K562 (cell line): Measurements from ENCODE around the gene CYSTM1. TPM values are rescaled to one million over a fixed set of nuclear protein-coding genes. Genes with fewer than 3 reads are reported as not detected.

Source experiments
- ATAC-seq: fragments of 200-7000 bp; cut with Tn5 transposase; 3 replicates; pipeline ENCODE4 v1.9.1; 2020; ENCODE audit warnings: moderate library complexity
- BruUV-seq: library from RNA; stranded (reverse); fragments of 400-500 nt; replicated peaks from 2 replicates; lab custom pipeline; 2021; lab: Mats Ljungman, UMichigan
- CTCF ChIA-PET: fragments of 300-600 bp; formaldehyde crosslinking; extraction: SDS; loops from one replicate; lab custom pipeline; 2021; ENCODE audit warnings: low intra/inter-chr PET ratio; lab: Yijun Ruan, JAX
- POLR2A ChIA-PET: fragments of 300-600, 350-650 bp; sonication (Branson Sonifier 250); formaldehyde crosslinking; extraction: SDS; loops from one replicate; lab custom pipeline; 2021; ENCODE audit warnings: antibody characterized with exemption, inconsistent platforms; lab: Yijun Ruan, JAX
- DNase-seq, 4 experiments: peaks; one replicate each; pipeline versions ENCODE4 v3.0.0 to v3.0.0-alpha.2; 2011 to 2018; ENCODE audit warnings: low spot score in 3 of 4, mixed read lengths in 3 of 4; ENCODE audit errors: extremely low read depth in 1 of 4
- FAIRE-seq: peaks from 2 replicates; lab custom pipeline; 2011; peaks lifted over from hg19 to GRCh38; lab: Jason Lieb, UNC
- H2AFZ ChIP-seq: 2 replicates; pipeline ENCODE4 v1.6.0; 2011; ENCODE audit warnings: low read depth, low read length, control low read depth, inconsistent platforms
- H3K27ac ChIP-seq: fragments of 200-600 bp; 3 replicates; pipeline ENCODE4 v1.8.0; 2011; ENCODE audit warnings: low read depth, mild to moderate bottlenecking, control low read depth, inconsistent platforms, low read length, moderate library complexity, mixed read lengths; ENCODE audit errors: extremely low read depth
- H3K27me3 ChIP-seq, 2 experiments: fragments of 300-600 bp in 1 of 2; 2 replicates in 1 of 2; 3 replicates in 1 of 2; pipeline versions ENCODE4 v1.6.0 to v1.8.0; 2011; ENCODE audit warnings: inconsistent platforms in 2 of 2, low read length in 2 of 2, mild to moderate bottlenecking in 1 of 2, mixed read lengths in 1 of 2, moderate library complexity in 1 of 2; ENCODE audit not compliant: control insufficient read depth in 2 of 2, insufficient read depth in 2 of 2
- H3K36me3 ChIP-seq: fragments of 300-600 bp; 3 replicates; pipeline ENCODE4 v1.8.0; 2011; ENCODE audit warnings: mild to moderate bottlenecking, low read length, inconsistent platforms; ENCODE audit not compliant: control insufficient read depth, insufficient read depth
- H3K4me1 ChIP-seq, 2 experiments: fragments of 200-600 bp in 1 of 2; replicated peaks in 1 of 2; 2 replicates in 1 of 2; 3 replicates in 1 of 2; pipeline versions ENCODE4 v1.5.1 to v1.8.0; 2011; ENCODE audit warnings: inconsistent platforms in 2 of 2, low read length in 2 of 2, mild to moderate bottlenecking in 1 of 2, mixed read lengths in 1 of 2, moderate library complexity in 1 of 2; ENCODE audit not compliant: control insufficient read depth in 2 of 2, insufficient read depth in 2 of 2
- H3K4me2 ChIP-seq: 2 replicates; pipeline ENCODE4 v1.6.1; 2011; ENCODE audit warnings: low read length, control low read depth, inconsistent platforms, mixed read lengths; ENCODE audit not compliant: insufficient read depth
- H3K4me3 ChIP-seq: fragments of 200-600 bp; sonication (generic), shearing (Covaris generic); 2 replicates; pipeline ENCODE4 v1.5.1; 2016; ENCODE audit warnings: control low read depth, inconsistent platforms
- H3K79me2 ChIP-seq: fragments of 200-600 bp; 3 replicates; pipeline ENCODE4 v1.8.0; 2011; ENCODE audit warnings: low read length, inconsistent platforms; ENCODE audit not compliant: control insufficient read depth, insufficient read depth
- H3K9ac ChIP-seq, 2 experiments: 2 replicates each; pipeline versions ENCODE4 v1.6.0 to v1.6.1; 2011; ENCODE audit warnings: low read depth in 2 of 2, low read length in 2 of 2, control low read depth in 1 of 2, inconsistent platforms in 1 of 2, mild to moderate bottlenecking in 1 of 2, mixed read lengths in 1 of 2; ENCODE audit not compliant: insufficient read depth in 1 of 2
- H3K9me1 ChIP-seq: one replicate; pipeline ENCODE4 v1.6.0; 2011; ENCODE audit warnings: inconsistent platforms, mild to moderate bottlenecking, low read length, moderate library complexity; ENCODE audit not compliant: control insufficient read depth, insufficient read depth
- H3K9me3 ChIP-seq: replicated peaks from 2 replicates; pipeline ENCODE4 v1.5.1; 2011; ENCODE audit warnings: low read depth, low read length, inconsistent platforms; ENCODE audit not compliant: control insufficient read depth, insufficient read depth
- H4K20me1 ChIP-seq: replicated peaks from 2 replicates; pipeline ENCODE4 v1.6.1; 2011; ENCODE audit warnings: low read length, inconsistent platforms, mixed read lengths; ENCODE audit not compliant: control insufficient read depth, insufficient read depth
- BDP1 ChIP-seq: IDR thresholded peaks from 3 replicates; pipeline ENCODE4 v1.6.1; 2011; ENCODE audit not compliant: insufficient read length, insufficient read depth
- CBX5 ChIP-seq: IDR thresholded peaks from 2 replicates; pipeline ENCODE4 v1.6.1; 2014; ENCODE audit warnings: low read depth, borderline replicate concordance
- FOXK2 ChIP-seq, 2 experiments: fragments of 450-650 bp; IDR thresholded peaks in 1 of 2; conservative IDR thresholded peaks in 1 of 2; 2 replicates each; pipeline ENCODE4 v1.6.1; 2016; ENCODE audit warnings: low read depth in 2 of 2, mild to moderate bottlenecking in 1 of 2
- GTF2F1 ChIP-seq: IDR thresholded peaks from 2 replicates; pipeline ENCODE4 v1.6.1; 2011; ENCODE audit warnings: low read depth, low read length, improper control_type of control experiment
- HDAC1 ChIP-seq, 2 experiments: fragments of 450-650 bp; IDR thresholded peaks; 2 replicates each; pipeline ENCODE4 v1.6.1; 2016 to 2017; ENCODE audit warnings: inconsistent platforms in 1 of 2, mild to moderate bottlenecking in 1 of 2, moderate library complexity in 1 of 2
- MAZ ChIP-seq, 2 experiments: fragments of 450-650 bp in 1 of 2; sonication (generic) in 1 of 2; formaldehyde crosslinking; IDR thresholded peaks in 1 of 2; conservative IDR thresholded peaks in 1 of 2; 2 replicates each; pipeline versions ENCODE4 v1.4.0 to v1.5.0; 2020; ENCODE audit warnings: mild to moderate bottlenecking in 1 of 2, missing genetic modification reagents in 1 of 2
- TBL1XR1 ChIP-seq, 2 experiments: IDR thresholded peaks; 2 replicates each; pipeline ENCODE4 v1.6.1; 2012; ENCODE audit warnings: improper control_type of control experiment in 2 of 2, low read length in 2 of 2, mild to moderate bottlenecking in 1 of 2
- ZBTB7A ChIP-seq: IDR thresholded peaks from 2 replicates; pipeline ENCODE4 v1.6.1; 2011; ENCODE audit warnings: low read depth, mild to moderate bottlenecking, low read length, moderate library complexity, borderline replicate concordance; ENCODE audit not compliant: control insufficient read depth
- WGBS: fragments of 100-300 bp; shearing (Covaris generic); methylation state at CpG from one replicate; pipeline ENCODE4 v1.1.6; 2016; ENCODE audit warnings: low coverage, mixed read lengths; ENCODE audit not compliant: insufficient coverage; ENCODE audit errors: missing lambda C conversion rate; 5-methylcytosine and 5-hydroxymethylcytosine counted together
- in situ Hi-C: fragments of 300-500 bp; cut with MboI; formaldehyde crosslinking; loops from 4 replicates; pipeline ENCODE4 v1.15.0; 2018; ENCODE audit warnings: inconsistent platforms, mixed read lengths
- intact Hi-C: fragments of 100-400 bp; cut with micrococcal nuclease; formaldehyde crosslinking; loops from 2 replicates; pipeline ENCODE4 v1.14.2; 2022
- polyA plus RNA-seq, 8 experiments: library from polyadenylated mRNA; depleted of rRNA in 4 of 8; stranded (reverse) in 5 of 8; unstranded in 3 of 8; fragments of >200 nt; fragmentation: Nextera tagmentation in 2 of 8; fragmentation: Illumina TruSeq in 1 of 8; extraction: Ambion mirVana in 2 of 8; extraction: Trizol in 1 of 8; gene quantifications; 2 replicates each; pipeline versions ENCODE4 v1.2.1 to v1.2.3, GENCODE V29; 2011 to 2014; ENCODE audit warnings: inconsistent platforms in 1 of 8, missing spikeins in 1 of 8
- total RNA-seq, 7 experiments: library from RNA; depleted of rRNA in 6 of 7; stranded (reverse); fragments of >200 nt in 6 of 7; fragmentation: Illumina TruSeq in 2 of 7; extraction: Trizol in 2 of 7; gene quantifications; 2 replicates each; pipeline versions ENCODE4 v1.2.1 to v1.2.3, GENCODE V29; 2011 to 2021; ENCODE audit warnings: low replicate concordance in 1 of 7
- TF ChIP-seq, protein P1 (sequence below): sonication (generic); formaldehyde crosslinking; IDR thresholded peaks from 2 replicates; pipeline ENCODE4 v1.8.1; 2023; ENCODE audit warnings: mild to moderate bottlenecking, missing genetic modification reagents, moderate library complexity
- TF ChIP-seq, protein P2 (sequence below): fragments of 450-650 bp; formaldehyde crosslinking; IDR thresholded peaks from 2 replicates; pipeline ENCODE4 v1.4.0; 2022; ENCODE audit warnings: missing genetic modification characterization
- TF ChIP-seq, protein P3 (sequence below): fragments of 450-650 bp; formaldehyde crosslinking; conservative IDR thresholded peaks from 2 replicates; pipeline ENCODE4 v1.4.0; 2022; ENCODE audit warnings: mild to moderate bottlenecking, missing genetic modification characterization

Gene CYSTM1
- total and polyA plus RNA-seq, 9 of the 15 experiments (the other 6 are each of a cell fraction or from before 2014, with no cell fraction given), result 76.1 to 422 (median 108) TPM

DNA sequence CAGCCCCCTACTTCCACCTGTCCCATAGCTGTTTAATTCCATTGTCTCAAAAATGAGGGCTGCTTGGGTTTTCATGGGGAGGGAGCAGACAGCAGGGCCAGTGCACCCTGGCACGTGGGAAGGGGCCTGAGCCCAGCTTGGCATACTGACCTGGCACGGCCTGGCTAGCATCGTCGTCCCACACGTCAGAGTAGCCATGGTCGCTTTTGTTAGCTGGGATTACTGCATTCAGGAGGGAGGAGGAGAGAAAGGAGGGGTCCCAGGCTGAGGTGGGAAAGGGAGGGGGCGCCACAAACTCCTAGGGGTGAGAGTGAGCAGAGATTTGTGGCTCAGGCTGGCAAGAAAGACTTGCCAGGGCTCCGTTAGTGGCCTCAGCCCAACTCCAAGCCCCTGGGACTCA lies 21.1 kb upstream of the CYSTM1 start:
- Histone ChIP-seq H3K9ac (no peak overlapping the region), H3K36me3 (no peaks in the 10 kb centered on the region), H3K27ac (no peak overlapping the region), H3K4me2 (no peak overlapping the region), H3K79me2 (no peaks in the 10 kb centered on the region), H3K4me3 (no peak overlapping the region), H3K4me1 (peaks cover 0 to 11% of the 10 kb centered on the region in 2 experiments; a peak in 2 of 5 replicates), H2AFZ (no peak overlapping the region), H3K9me3 (no peaks in the 10 kb centered on the region), H3K27me3 (peaks cover 0 to 4% of the 10 kb centered on the region in 2 experiments; a peak in 1 of 5 replicates), H4K20me1 (peaks cover 9% of the 10 kb centered on the region; the same call in 1 of the 2 replicates), H3K9me1 (no peaks in the 10 kb centered on the region)
- ChIA-PET CTCF (interaction anchor here (0.6 to 0.8 kb wide), 2 partner anchors 78 to 1169 kb away, joined by 3 to 5 read pairs; no protein-coding TSS in a partner anchor), POLR2A (interaction anchor here (0.6 to 1.7 kb wide), 4 partner anchors 45 to 482 kb away, joined by 3 to 5 read pairs (median 4); no protein-coding TSS in a partner anchor)
- in situ Hi-C loops (no loop called here), intact Hi-C loops (no loop called here)
- no TSS peak for BruUV-seq
- FAIRE-seq, result no peak
- TF ChIP-seq ZBTB7A (no peak), FOXK2 (conservative IDR thresholded peaks at IDR 0.05 in 1 of 2, IDR thresholded peaks at IDR 0.05 in 1 of 2; ENCODE audit: low read depth in 2 of 2) (no peak), BDP1 (no peak), CBX5 (no peak), HDAC1 (IDR thresholded peaks at IDR 0.05) (no peak), MAZ (CRISPR knock-in tag; conservative IDR thresholded peaks at IDR 0.05 in 1 of 2, IDR thresholded peaks at IDR 0.05 in 1 of 2) (no peak), TBL1XR1 (IDR thresholded peaks at IDR 0.05; ENCODE audit: low read length in 2 of 2) (no peak), GTF2F1 (no peak)
- TF ChIP-seq, protein P1, sequence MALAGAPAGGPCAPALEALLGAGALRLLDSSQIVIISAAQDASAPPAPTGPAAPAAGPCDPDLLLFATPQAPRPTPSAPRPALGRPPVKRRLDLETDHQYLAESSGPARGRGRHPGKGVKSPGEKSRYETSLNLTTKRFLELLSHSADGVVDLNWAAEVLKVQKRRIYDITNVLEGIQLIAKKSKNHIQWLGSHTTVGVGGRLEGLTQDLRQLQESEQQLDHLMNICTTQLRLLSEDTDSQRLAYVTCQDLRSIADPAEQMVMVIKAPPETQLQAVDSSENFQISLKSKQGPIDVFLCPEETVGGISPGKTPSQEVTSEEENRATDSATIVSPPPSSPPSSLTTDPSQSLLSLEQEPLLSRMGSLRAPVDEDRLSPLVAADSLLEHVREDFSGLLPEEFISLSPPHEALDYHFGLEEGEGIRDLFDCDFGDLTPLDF, result no peak
- TF ChIP-seq, protein P2, sequence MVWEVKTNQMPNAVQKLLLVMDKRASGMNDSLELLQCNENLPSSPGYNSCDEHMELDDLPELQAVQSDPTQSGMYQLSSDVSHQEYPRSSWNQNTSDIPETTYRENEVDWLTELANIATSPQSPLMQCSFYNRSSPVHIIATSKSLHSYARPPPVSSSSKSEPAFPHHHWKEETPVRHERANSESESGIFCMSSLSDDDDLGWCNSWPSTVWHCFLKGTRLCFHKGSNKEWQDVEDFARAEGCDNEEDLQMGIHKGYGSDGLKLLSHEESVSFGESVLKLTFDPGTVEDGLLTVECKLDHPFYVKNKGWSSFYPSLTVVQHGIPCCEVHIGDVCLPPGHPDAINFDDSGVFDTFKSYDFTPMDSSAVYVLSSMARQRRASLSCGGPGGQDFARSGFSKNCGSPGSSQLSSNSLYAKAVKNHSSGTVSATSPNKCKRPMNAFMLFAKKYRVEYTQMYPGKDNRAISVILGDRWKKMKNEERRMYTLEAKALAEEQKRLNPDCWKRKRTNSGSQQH, result no peak
- TF ChIP-seq, protein P3, sequence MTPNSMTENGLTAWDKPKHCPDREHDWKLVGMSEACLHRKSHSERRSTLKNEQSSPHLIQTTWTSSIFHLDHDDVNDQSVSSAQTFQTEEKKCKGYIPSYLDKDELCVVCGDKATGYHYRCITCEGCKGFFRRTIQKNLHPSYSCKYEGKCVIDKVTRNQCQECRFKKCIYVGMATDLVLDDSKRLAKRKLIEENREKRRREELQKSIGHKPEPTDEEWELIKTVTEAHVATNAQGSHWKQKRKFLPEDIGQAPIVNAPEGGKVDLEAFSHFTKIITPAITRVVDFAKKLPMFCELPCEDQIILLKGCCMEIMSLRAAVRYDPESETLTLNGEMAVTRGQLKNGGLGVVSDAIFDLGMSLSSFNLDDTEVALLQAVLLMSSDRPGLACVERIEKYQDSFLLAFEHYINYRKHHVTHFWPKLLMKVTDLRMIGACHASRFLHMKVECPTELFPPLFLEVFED, result no peak
- ATAC-seq, result no peak
- DNase-seq, result no peak
- 12% methylated on average over 8 of the region's 8 CpGs for WGBS
